ENCODE data around the gene FBXO41.

DNA sequence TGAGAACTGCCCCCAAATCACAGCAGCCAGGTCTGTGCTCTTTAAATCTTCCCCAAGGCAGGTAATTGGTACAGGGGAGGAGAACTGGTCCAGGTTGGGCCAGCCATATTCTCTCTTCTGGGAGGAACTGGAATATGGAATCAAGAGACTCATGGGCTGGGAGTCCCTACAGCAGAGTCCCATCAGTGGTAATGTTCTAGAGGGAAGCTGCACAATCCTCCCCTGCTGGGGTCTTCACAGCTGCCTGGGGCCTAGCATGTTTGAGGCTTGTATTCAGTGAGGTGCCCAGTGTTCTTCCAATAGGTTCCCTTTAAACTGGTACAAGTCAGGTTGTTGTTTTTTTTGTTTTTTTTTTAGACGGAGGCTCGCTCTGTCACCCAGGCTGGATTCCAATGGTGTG, 30.2 kb upstream of the FBXO41 start:
- TF ChIP-seq EZH2 (IDR thresholded peaks at IDR 0.05; ENCODE audit: insufficient read depth, poor library complexity, severe bottlenecking) (no peak), EZH2phosphoT487 (IDR thresholded peaks at IDR 0.05; ENCODE audit: insufficient read depth, low read depth) (no peak)
